HEK293 (cell line): ENCODE results near the gene PPFIA2.

Experiments used
- CTCF ChIA-PET: fragments of 350-600 bp; formaldehyde crosslinking; extraction: SDS; loops from one replicate; lab custom pipeline; 2021; ENCODE audit warnings: antibody characterized with exemption; lab: Yijun Ruan, JAX
- POLR2A ChIA-PET: fragments of 300-600 bp; formaldehyde crosslinking; extraction: SDS; loops from one replicate; lab custom pipeline; 2020; ENCODE audit warnings: antibody characterized with exemption, inconsistent platforms; lab: Yijun Ruan, JAX
- H3K27ac ChIP-seq: fragments of 200-500 bp; sonication (Bioruptor generic); 2 replicates; pipeline ENCODE4 v1.5.1; 2014; ENCODE audit warnings: low read depth, low read length, control low read depth, inconsistent platforms; ENCODE audit errors: extremely low read depth
- H3K36me3 ChIP-seq, 2 experiments: fragments of 200-500 bp in 1 of 2; sonication (Bioruptor generic) in 1 of 2; 1 replicate in 1 of 2; 2 replicates in 1 of 2; pipeline ENCODE4 v1.5.1; 2014 to 2017; ENCODE audit warnings: inconsistent platforms in 2 of 2, low read length in 2 of 2; ENCODE audit not compliant: control insufficient read depth in 2 of 2, insufficient read depth in 1 of 2
- H3K4me1 ChIP-seq: fragments of 200-500 bp; sonication (Bioruptor generic); 2 replicates; pipeline ENCODE4 v1.5.1; 2014; ENCODE audit warnings: mild to moderate bottlenecking, low read length, inconsistent platforms; ENCODE audit not compliant: control insufficient read depth, insufficient read depth
- H3K4me3 ChIP-seq: 2 replicates; pipeline ENCODE4 v1.5.1; 2011; ENCODE audit warnings: low read depth, mild to moderate bottlenecking, control low read depth, low read length, moderate library complexity
- H3K9me3 ChIP-seq: fragments of 200-500 bp; sonication (Bioruptor generic); 2 replicates; pipeline ENCODE4 v1.5.1; 2014; ENCODE audit warnings: low read depth, low read length, inconsistent platforms; ENCODE audit not compliant: control insufficient read depth, insufficient read depth
- MEIS1 ChIP-seq: sonication (generic); formaldehyde crosslinking; IDR thresholded peaks from 2 replicates; pipeline ENCODE4 v1.8.1; 2022; ENCODE audit warnings: missing genetic modification reagents, mild to moderate bottlenecking, borderline replicate concordance
- MYNN ChIP-seq: fragments of 450-650 bp; formaldehyde crosslinking; IDR thresholded peaks from 2 replicates; pipeline ENCODE4 v1.5.1; 2016; ENCODE audit warnings: missing biosample characterization, missing genetic modification characterization, borderline replicate concordance
- SETDB1 ChIP-seq: IDR thresholded peaks from one replicate; pipeline ENCODE4 v1.6.1; 2017; ENCODE audit warnings: mild to moderate bottlenecking, low read length, moderate library complexity, mixed read lengths; ENCODE audit not compliant: insufficient read length
- ZBTB48 ChIP-seq: fragments of 450-650 bp; formaldehyde crosslinking; IDR thresholded peaks from 2 replicates; pipeline ENCODE4 v1.5.1; 2016; ENCODE audit warnings: missing biosample characterization, missing genetic modification characterization
- ZFHX2 ChIP-seq: fragments of 450-650 bp; formaldehyde crosslinking; conservative IDR thresholded peaks from 2 replicates; pipeline ENCODE4 v1.5.1; 2016; ENCODE audit warnings: missing biosample characterization, missing genetic modification characterization
- ZFP69B ChIP-seq: fragments of 450-650 bp; formaldehyde crosslinking; IDR thresholded peaks from 2 replicates; pipeline ENCODE4 v1.5.1; 2016; ENCODE audit warnings: missing biosample characterization, missing genetic modification characterization
- ZIC2 ChIP-seq: fragments of 450-650 bp; formaldehyde crosslinking; IDR thresholded peaks from 2 replicates; pipeline ENCODE4 v1.5.1; 2016; ENCODE audit warnings: missing biosample characterization, missing genetic modification characterization
- ZNF10 ChIP-seq: fragments of 450-650 bp; formaldehyde crosslinking; IDR thresholded peaks from 2 replicates; pipeline ENCODE4 v1.5.1; 2017; ENCODE audit warnings: missing biosample characterization, missing genetic modification characterization
- ZNF174 ChIP-seq: fragments of 450-650 bp; formaldehyde crosslinking; IDR thresholded peaks from 2 replicates; pipeline ENCODE4 v1.5.0; 2017; ENCODE audit warnings: missing biosample characterization, mild to moderate bottlenecking, missing genetic modification characterization
- ZNF302 ChIP-seq: fragments of 450-650 bp; formaldehyde crosslinking; IDR thresholded peaks from 2 replicates; pipeline ENCODE4 v1.5.1; 2016; ENCODE audit warnings: missing biosample characterization, missing genetic modification characterization, low read depth
- ZNF423 ChIP-seq: fragments of 450-650 bp; formaldehyde crosslinking; IDR thresholded peaks from 2 replicates; pipeline ENCODE4 v1.5.1; 2016; ENCODE audit warnings: missing biosample characterization, missing genetic modification characterization
- ZNF510 ChIP-seq: fragments of 450-650 bp; formaldehyde crosslinking; IDR thresholded peaks from 2 replicates; pipeline ENCODE4 v1.5.1; 2018; ENCODE audit warnings: mild to moderate bottlenecking, missing genetic modification characterization, missing biosample characterization; ENCODE audit not compliant: insufficient replicate concordance
- ZNF560 ChIP-seq: fragments of 450-650 bp; formaldehyde crosslinking; IDR thresholded peaks from 2 replicates; pipeline ENCODE4 v1.5.1; 2017; ENCODE audit warnings: missing biosample characterization, missing genetic modification characterization, borderline replicate concordance
- ZNF561 ChIP-seq: fragments of 450-650 bp; IDR thresholded peaks from 2 replicates; pipeline ENCODE4 v1.5.1; 2018; ENCODE audit warnings: missing biosample characterization, missing genetic modification characterization, borderline replicate concordance
- ZNF626 ChIP-seq: fragments of 450-650 bp; sonication (Bioruptor Pico); formaldehyde crosslinking; IDR thresholded peaks from 2 replicates; pipeline ENCODE4 v1.5.1; 2018; ENCODE audit warnings: missing biosample characterization, missing genetic modification characterization, inconsistent platforms
- ZXDB ChIP-seq: fragments of 450-650 bp; formaldehyde crosslinking; IDR thresholded peaks from 2 replicates; pipeline ENCODE4 v1.5.1; 2016; ENCODE audit warnings: missing biosample characterization, missing genetic modification characterization
- TF ChIP-seq, protein P1 (sequence below): fragments of 450-650 bp; formaldehyde crosslinking; IDR thresholded peaks from 2 replicates; pipeline ENCODE4 v1.5.1; 2016; ENCODE audit warnings: missing biosample characterization, missing genetic modification characterization
- TF ChIP-seq, protein P2 (sequence below): sonication (generic); formaldehyde crosslinking; IDR thresholded peaks from 2 replicates; pipeline ENCODE4 v1.8.1; 2022; ENCODE audit warnings: mild to moderate bottlenecking, moderate library complexity, missing genetic modification reagents
- TF ChIP-seq, protein P3 (sequence below): fragments of 450-650 bp; formaldehyde crosslinking; IDR thresholded peaks from 2 replicates; pipeline ENCODE4 v1.5.1; 2016; ENCODE audit warnings: missing biosample characterization, missing genetic modification characterization
- TF ChIP-seq, protein P4 (sequence below): fragments of 450-650 bp; formaldehyde crosslinking; conservative IDR thresholded peaks from 2 replicates; pipeline ENCODE4 v1.5.1; 2016; ENCODE audit warnings: low read depth, missing biosample characterization, missing genetic modification characterization
- TF ChIP-seq, protein P5 (sequence below): fragments of 450-650 bp; formaldehyde crosslinking; IDR thresholded peaks from 2 replicates; pipeline ENCODE4 v1.5.1; 2016; ENCODE audit warnings: missing biosample characterization, missing genetic modification characterization

PPFIA2 gene

DNA sequence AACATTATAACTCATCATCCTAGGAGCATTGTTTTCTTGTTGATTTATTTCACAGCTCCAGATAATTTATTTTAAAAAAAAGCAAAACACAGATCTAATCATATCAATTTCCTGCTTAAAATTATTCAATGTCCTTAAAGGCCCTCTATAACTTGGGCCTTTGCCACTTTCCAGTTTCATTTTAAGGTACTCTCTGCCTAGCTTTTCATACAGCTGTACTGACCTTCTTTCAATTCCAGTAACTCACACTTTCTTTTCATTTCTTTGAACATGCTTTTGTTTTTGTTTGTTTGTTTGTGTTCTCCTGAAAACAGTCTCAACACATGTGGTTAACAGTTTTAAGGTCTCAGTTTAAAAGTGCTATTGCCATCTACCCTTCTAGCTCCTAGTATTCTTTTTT is 399.4 kb downstream of the PPFIA2 start:
- CTCF ChIA-PET = no interaction called here
- Histone ChIP-seq H3K9me3 (no peaks in the 10 kb centered on the region), H3K27ac (no peak overlapping the region), H3K36me3 (no peaks in the 10 kb centered on the region), H3K4me3 (no peak overlapping the region), H3K4me1 (no peaks in the 10 kb centered on the region)
- POLR2A ChIA-PET = no interaction called here
- TF ChIP-seq ZNF174 (tag by site-specific recombination) = no peak
- TF ChIP-seq ZIC2 = no peak
- TF ChIP-seq SETDB1 = no peak
- TF ChIP-seq, protein P1, sequence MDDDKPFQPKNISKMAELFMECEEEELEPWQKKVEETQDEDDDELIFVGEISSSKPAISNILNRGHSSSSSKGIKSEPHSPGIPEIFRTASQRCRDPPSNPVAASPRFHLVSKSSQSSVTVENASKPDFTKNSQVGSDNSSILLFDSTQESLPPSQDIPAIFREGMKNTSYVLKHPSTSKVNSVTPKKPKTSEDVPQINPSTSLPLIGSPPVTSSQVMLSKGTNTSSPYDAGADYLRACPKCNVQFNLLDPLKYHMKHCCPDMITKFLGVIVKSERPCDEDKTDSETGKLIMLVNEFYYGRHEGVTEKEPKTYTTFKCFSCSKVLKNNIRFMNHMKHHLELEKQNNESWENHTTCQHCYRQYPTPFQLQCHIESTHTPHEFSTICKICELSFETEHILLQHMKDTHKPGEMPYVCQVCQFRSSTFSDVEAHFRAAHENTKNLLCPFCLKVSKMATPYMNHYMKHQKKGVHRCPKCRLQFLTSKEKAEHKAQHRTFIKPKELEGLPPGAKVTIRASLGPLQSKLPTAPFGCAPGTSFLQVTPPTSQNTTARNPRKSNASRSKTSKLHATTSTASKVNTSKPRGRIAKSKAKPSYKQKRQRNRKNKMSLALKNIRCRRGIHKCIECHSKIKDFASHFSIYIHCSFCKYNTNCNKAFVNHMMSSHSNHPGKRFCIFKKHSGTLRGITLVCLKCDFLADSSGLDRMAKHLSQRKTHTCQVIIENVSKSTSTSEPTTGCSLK (tag by site-specific recombination) = no peak
- TF ChIP-seq ZBTB48 (tag by site-specific recombination) = no peak

DNA sequence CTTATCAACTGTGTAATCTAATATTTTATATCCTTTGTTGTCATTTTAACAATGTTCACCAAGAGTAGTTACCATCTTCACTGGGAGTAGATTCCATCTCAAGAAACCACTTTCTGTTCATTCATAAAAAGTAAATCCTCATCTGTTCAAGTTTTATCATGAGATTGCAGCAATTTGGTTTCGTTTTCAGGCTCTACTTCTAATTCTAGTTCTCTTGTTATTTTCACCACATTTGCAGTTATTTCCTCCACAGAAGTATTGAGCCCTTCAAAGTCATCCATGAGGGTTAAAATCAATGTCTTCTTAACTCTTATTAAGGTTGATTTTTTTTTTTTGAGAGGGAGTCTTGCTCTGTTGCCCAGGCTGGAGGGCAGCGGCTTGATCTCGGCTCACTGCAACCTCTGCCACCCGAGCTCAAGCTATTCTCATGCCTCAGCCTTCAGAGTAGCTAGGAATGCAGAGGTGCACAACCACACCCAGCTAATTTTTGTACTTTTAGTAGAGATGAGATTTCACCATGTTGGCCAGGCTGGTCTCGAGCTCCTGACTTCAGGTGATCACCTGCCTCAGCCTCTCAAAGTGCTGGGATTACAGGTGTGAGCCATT is 404.7 kb downstream of the PPFIA2 start:
- no peak overlapping the region for H3K27ac ChIP-seq
- no peaks in the 10 kb centered on the region for H3K4me1 ChIP-seq
- ChIA-PET CTCF (no interaction called here), POLR2A (no interaction called here)
- no peak overlapping the region for H3K4me3 ChIP-seq
- no peaks in the 10 kb centered on the region for H3K9me3 ChIP-seq
- no peaks in the 10 kb centered on the region for H3K36me3 ChIP-seq
- no peak for TF ChIP-seq ZNF510
- TF ChIP-seq ZNF626 (tag by site-specific recombination) = no peak
- TF ChIP-seq ZNF561 = no peak
- TF ChIP-seq ZFP69B (tag by site-specific recombination) = no peak
- no peak for TF ChIP-seq ZNF302 (tag by site-specific recombination)
- no peak for TF ChIP-seq MYNN (tag by site-specific recombination)
- TF ChIP-seq, protein P2, sequence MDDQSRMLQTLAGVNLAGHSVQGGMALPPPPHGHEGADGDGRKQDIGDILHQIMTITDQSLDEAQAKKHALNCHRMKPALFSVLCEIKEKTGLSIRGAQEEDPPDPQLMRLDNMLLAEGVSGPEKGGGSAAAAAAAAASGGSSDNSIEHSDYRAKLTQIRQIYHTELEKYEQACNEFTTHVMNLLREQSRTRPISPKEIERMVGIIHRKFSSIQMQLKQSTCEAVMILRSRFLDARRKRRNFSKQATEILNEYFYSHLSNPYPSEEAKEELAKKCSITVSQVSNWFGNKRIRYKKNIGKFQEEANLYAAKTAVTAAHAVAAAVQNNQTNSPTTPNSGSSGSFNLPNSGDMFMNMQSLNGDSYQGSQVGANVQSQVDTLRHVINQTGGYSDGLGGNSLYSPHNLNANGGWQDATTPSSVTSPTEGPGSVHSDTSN = no peak
- TF ChIP-seq MEIS1 (CRISPR knock-in tag) = no peak
- TF ChIP-seq, protein P3, sequence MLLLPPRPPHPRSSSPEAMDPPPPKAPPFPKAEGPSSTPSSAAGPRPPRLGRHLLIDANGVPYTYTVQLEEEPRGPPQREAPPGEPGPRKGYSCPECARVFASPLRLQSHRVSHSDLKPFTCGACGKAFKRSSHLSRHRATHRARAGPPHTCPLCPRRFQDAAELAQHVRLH (tag by site-specific recombination) = no peak
- TF ChIP-seq ZNF10 = no peak
- TF ChIP-seq, protein P4, sequence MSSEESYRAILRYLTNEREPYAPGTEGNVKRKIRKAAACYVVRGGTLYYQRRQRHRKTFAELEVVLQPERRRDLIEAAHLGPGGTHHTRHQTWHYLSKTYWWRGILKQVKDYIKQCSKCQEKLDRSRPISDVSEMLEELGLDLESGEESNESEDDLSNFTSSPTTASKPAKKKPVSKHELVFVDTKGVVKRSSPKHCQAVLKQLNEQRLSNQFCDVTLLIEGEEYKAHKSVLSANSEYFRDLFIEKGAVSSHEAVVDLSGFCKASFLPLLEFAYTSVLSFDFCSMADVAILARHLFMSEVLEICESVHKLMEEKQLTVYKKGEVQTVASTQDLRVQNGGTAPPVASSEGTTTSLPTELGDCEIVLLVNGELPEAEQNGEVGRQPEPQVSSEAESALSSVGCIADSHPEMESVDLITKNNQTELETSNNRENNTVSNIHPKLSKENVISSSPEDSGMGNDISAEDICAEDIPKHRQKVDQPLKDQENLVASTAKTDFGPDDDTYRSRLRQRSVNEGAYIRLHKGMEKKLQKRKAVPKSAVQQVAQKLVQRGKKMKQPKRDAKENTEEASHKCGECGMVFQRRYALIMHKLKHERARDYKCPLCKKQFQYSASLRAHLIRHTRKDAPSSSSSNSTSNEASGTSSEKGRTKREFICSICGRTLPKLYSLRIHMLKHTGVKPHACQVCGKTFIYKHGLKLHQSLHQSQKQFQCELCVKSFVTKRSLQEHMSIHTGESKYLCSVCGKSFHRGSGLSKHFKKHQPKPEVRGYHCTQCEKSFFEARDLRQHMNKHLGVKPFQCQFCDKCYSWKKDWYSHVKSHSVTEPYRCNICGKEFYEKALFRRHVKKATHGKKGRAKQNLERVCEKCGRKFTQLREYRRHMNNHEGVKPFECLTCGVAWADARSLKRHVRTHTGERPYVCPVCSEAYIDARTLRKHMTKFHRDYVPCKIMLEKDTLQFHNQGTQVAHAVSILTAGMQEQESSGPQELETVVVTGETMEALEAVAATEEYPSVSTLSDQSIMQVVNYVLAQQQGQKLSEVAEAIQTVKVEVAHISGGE (tag by site-specific recombination) = no peak
- TF ChIP-seq, protein P5, sequence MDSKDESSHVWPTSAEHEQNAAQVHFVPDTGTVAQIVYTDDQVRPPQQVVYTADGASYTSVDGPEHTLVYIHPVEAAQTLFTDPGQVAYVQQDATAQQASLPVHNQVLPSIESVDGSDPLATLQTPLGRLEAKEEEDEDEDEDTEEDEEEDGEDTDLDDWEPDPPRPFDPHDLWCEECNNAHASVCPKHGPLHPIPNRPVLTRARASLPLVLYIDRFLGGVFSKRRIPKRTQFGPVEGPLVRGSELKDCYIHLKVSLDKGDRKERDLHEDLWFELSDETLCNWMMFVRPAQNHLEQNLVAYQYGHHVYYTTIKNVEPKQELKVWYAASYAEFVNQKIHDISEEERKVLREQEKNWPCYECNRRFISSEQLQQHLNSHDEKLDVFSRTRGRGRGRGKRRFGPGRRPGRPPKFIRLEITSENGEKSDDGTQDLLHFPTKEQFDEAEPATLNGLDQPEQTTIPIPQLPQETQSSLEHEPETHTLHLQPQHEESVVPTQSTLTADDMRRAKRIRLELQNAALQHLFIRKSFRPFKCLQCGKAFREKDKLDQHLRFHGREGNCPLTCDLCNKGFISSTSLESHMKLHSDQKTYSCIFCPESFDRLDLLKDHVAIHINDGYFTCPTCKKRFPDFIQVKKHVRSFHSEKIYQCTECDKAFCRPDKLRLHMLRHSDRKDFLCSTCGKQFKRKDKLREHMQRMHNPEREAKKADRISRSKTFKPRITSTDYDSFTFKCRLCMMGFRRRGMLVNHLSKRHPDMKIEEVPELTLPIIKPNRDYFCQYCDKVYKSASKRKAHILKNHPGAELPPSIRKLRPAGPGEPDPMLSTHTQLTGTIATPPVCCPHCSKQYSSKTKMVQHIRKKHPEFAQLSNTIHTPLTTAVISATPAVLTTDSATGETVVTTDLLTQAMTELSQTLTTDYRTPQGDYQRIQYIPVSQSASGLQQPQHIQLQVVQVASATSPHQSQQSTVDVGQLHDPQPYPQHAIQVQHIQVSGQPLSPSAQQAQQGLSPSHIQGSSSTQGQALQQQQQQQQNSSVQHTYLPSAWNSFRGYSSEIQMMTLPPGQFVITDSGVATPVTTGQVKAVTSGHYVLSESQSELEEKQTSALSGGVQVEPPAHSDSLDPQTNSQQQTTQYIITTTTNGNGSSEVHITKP (tag by site-specific recombination) = no peak
- no peak for TF ChIP-seq ZNF560 (tag by site-specific recombination)
- no peak for TF ChIP-seq ZXDB (tag by site-specific recombination)
- TF ChIP-seq ZFHX2 (tag by site-specific recombination) = no peak
- TF ChIP-seq ZNF423 = no peak
